Activated CD8-positive, alpha-beta memory T cell treated with anti-CD3 and anti-CD28 coated beads for 24 hours (primary cell): Measurements from ENCODE around the gene C3orf18.

Experiments
- DNase-seq: peaks from one replicate; pipeline ENCODE4 v3.0.0-alpha.2; 2020

Gene C3orf18

GRCh38 chr3:50549226-50549625 is 18.3 kb downstream of the C3orf18 start:
- no peak for DNase-seq

- DNase-seq = no peak
Observed at GRCh38 chr3:50545781-50546180, 21.8 kb downstream of the C3orf18 start.

GRCh38 chr3:50542177-50543034 is 25.1 kb downstream of the C3orf18 start:
- DNase-seq = peak; percentile 87

- no peak for DNase-seq
Observed at GRCh38 chr3:50539356-50540286, 27.9 kb downstream of the C3orf18 start.

- no peak for DNase-seq
Observed at GRCh38 chr3:50537421-50538129, 30.0 kb downstream of the C3orf18 start.

GRCh38 chr3:50536471-50537180 is 30.9 kb downstream of the C3orf18 start:
- no peak for DNase-seq

- DNase-seq = no peak
Observed at GRCh38 chr3:50534681-50535330, 32.7 kb downstream of the C3orf18 start.

- DNase-seq = no peak
Observed at GRCh38 chr3:50533807-50534461, 33.6 kb downstream of the C3orf18 start.

GRCh38 chr3:50533316-50533715 is 34.2 kb downstream of the C3orf18 start:
- DNase-seq = no peak

- DNase-seq = no peak
Observed at GRCh38 chr3:50532062-50532705, 35.4 kb downstream of the C3orf18 start.

- no peak for DNase-seq
Observed at GRCh38 chr3:50531201-50531600, 36.3 kb downstream of the C3orf18 start.

GRCh38 chr3:50530001-50530970 is 37.3 kb downstream of the C3orf18 start:
- no peak for DNase-seq

- DNase-seq = peak; percentile 78
Observed at GRCh38 chr3:50525987-50526386, 41.6 kb downstream of the C3orf18 start.

GRCh38 chr3:50525191-50525910 is 42.2 kb downstream of the C3orf18 start:
- no peak for DNase-seq

GRCh38 chr3:50524746-50525145 is 42.8 kb downstream of the C3orf18 start:
- no peak for DNase-seq

GRCh38 chr3:50523279-50523811 is 44.2 kb downstream of the C3orf18 start:
- no peak for DNase-seq

- no peak for DNase-seq
Observed at GRCh38 chr3:50521572-50521971, 46.0 kb downstream of the C3orf18 start.

- DNase-seq = no peak
Observed at GRCh38 chr3:50520849-50521248, 46.7 kb downstream of the C3orf18 start.
